Measurements from ENCODE around the gene STRN.

DNA sequence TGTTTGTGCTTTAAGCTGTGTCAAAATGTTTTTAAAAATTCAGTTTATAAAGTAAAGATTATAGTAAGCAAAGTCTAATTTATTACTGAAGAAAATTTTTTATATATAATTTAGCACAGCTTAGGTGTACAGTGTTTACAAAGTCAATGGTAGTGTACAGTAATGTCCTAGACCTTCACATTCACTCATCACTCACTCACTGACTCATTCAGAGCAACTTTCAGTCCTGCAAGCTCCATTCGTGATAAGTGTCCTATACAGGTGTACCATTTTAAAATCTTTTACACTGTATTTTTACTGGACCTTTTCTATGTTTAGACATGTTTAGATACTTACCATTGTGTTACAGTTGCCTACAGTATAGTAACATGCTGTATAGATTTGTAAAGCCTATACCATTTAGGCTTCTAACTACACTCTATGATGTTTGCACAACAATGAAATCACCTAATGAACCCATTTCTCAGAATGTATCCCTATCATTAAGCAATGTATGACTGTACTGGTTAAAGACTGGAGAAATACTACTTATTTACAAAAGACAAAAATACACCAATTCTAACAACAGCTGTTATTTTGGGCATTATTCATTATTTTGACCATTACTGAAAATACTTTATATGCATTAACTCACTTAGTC lies 95.1 kb downstream of the STRN start:
- TF ChIP-seq, protein P1, sequence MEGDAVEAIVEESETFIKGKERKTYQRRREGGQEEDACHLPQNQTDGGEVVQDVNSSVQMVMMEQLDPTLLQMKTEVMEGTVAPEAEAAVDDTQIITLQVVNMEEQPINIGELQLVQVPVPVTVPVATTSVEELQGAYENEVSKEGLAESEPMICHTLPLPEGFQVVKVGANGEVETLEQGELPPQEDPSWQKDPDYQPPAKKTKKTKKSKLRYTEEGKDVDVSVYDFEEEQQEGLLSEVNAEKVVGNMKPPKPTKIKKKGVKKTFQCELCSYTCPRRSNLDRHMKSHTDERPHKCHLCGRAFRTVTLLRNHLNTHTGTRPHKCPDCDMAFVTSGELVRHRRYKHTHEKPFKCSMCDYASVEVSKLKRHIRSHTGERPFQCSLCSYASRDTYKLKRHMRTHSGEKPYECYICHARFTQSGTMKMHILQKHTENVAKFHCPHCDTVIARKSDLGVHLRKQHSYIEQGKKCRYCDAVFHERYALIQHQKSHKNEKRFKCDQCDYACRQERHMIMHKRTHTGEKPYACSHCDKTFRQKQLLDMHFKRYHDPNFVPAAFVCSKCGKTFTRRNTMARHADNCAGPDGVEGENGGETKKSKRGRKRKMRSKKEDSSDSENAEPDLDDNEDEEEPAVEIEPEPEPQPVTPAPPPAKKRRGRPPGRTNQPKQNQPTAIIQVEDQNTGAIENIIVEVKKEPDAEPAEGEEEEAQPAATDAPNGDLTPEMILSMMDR (IDR thresholded peaks at IDR 0.05): no peak
- TF ChIP-seq ZFX (IDR thresholded peaks at IDR 0.05; ENCODE audit: borderline replicate concordance): no peak
